ENCODE measurements around the gene SNTA1. TPM values are rescaled to one million over a fixed set of nuclear protein-coding genes. Genes with fewer than 3 reads are reported as not detected.
"Not testable (repeated sequence)": the region's sequence is repeated elsewhere in the genome, so short reads cannot be mapped to it uniquely, and the experiment has no call there.

The SNTA1 gene
- polyA plus RNA-seq, 4 donors: 9.2 to 11.4 (median 10.2) TPM

- no peak for DNase-seq (ENCODE audit: low read depth in 4 of 4, low spot score in 3 of 4)
These were observed 42.8 kb downstream of the SNTA1 start for GRCh38 chr20:33400812-33401183.

DNA sequence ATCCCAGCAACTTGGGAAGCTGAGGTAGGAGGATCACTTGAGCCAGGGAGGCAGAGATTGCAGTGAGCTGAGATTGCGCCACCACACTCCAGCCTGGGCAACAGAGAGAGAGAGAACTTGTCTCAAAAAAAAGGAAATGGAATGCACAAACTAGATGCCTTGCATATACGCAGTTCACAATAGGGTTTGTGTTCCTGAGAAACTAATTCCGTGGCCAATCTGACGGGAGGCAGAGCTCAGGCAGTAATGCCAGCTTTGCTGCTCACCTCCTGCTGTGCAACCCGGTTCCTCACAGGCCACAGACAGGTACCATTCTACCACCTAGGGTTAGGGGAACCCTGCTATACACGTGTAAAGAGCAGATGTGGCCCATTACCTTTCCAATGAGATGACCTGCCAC lies 43.6 kb downstream of the SNTA1 start:
- no peak for DNase-seq (ENCODE audit: low read depth in 4 of 4, low spot score in 3 of 4)

GRCh38 chr20:33394718-33395117 lies 48.8 kb downstream of the SNTA1 start:
- no peak for DNase-seq (ENCODE audit: low read depth in 4 of 4, low spot score in 3 of 4)

DNA sequence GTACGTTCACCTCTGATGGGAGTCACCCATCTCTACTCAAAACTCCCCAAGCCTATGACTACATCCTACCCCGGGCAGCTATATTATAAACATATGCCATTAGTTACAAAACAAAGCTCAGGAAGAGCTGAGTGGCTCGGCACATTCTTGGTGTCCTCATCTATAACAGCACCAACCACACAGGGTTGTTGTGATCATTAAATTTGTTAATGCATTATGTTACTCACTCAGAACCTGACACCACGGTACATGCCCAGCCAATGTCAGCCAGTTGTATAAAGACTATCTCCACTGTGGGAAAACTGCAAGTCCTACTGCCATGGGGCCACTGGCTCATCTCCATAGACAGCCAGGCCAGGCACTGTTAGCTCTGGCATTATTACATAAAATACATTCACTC lies 50.0 kb downstream of the SNTA1 start:
- DNase-seq (ENCODE audit: low read depth in 4 of 4, low spot score in 3 of 4): no peak

GRCh38 chr20:33391722-33392415 lies 51.7 kb downstream of the SNTA1 start:
- DNase-seq (ENCODE audit: low read depth in 4 of 4, low spot score in 3 of 4): no peak

- not testable (repeated sequence) for DNase-seq (ENCODE audit: low read depth in 4 of 4, low spot score in 3 of 4)
These were observed 54.2 kb downstream of the SNTA1 start for GRCh38 chr20:33389326-33389725.

- no peak for DNase-seq (ENCODE audit: low read depth in 4 of 4, low spot score in 3 of 4)
These were observed 55.3 kb downstream of the SNTA1 start for GRCh38 chr20:33388268-33388667.

DNA sequence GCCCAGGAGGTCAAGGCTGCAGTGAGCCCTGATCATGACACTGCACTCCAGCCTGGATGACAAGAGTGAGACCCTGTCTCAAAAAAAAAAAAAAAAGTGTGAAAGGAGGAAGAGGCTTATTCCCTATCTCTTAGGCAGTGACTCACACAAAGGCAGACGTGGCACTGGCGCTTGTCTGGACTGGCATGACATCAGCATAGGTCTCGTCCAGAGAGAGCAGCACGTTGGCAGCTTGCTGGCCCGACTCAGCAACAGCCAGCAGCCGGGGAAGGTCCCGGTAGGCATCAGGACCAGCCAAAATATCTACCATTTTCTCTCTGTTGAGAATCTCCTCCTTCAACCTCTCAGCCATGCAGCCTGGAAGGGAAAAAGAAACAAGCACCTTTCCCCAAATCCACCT lies 56.4 kb downstream of the SNTA1 start:
- DNase-seq (ENCODE audit: low read depth in 4 of 4, low spot score in 3 of 4): no peak

GRCh38 chr20:33386673-33387072 lies 56.9 kb downstream of the SNTA1 start:
- DNase-seq (ENCODE audit: low read depth in 4 of 4, low spot score in 3 of 4): no peak

- no peak for DNase-seq (ENCODE audit: low read depth in 4 of 4, low spot score in 3 of 4)
These were observed 66.2 kb downstream of the SNTA1 start for GRCh38 chr20:33377366-33377765.

DNA sequence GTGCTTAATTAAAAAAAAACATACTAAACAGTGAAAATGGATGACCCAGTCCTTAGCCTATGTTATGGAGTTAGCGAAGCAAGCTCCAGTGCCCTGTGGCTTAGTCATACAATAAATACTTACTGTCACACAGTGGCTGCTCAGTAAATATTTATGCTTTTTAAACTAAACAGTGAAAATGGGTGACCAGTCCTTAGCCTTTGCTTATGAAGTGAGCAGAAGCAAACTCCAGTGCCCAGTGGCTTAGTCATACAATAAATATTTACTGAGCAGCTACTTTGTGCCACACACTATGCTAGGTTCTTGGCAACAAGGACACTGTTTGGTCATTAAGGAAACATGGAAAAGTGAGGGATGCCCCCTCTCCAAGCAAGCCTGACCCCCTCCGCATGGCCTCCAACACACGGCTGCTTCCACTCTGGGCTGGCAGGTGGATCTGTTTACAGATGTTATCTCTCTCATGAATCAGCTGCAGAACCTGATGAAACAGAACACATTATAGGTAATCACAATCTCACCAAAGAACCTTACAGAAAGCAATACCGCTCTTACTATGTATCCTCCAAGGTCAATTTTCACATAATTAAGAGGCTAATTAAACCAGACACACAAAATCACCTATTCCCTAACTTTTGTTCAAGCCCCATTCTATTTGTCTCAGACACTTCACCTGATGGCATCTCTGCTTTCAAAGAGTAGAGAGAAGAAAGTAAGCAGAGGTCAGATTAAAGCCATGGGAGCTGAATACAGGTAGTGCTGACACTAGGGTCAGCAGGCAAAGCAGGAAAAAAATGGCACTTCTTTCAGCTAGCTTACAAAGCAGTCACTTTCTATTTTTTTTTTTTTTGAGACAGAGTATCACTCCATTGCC lies 69.6 kb downstream of the SNTA1 start:
- no peak for DNase-seq (ENCODE audit: low read depth in 4 of 4, low spot score in 3 of 4)

DNA sequence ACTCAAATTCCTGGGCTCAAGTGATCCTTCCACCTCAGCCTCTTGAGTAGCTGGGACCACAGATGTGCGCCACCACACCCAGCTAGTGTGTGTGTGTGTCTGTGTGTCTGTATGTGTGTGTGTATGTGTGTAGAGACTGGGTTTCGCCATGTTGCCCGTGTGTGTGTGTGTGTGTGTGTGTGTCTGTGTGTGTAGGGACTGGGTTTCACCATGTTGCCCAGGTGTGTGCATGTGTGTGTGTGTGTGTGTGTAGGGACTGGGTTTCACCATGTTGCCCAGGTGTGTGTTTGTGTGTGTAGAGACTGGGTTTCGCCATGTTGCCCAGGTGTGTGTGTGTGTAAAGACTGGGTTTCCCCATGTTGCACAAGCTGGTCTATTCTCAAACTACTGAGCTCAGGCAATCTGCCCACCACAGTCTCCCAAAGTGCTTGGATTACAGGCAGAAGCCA lies 70.5 kb downstream of the SNTA1 start:
- no peak for DNase-seq (ENCODE audit: low read depth in 4 of 4, low spot score in 3 of 4)

GRCh38 chr20:33370291-33370690 lies 73.3 kb downstream of the SNTA1 start:
- DNase-seq (ENCODE audit: low read depth in 4 of 4, low spot score in 3 of 4): no peak

DNA sequence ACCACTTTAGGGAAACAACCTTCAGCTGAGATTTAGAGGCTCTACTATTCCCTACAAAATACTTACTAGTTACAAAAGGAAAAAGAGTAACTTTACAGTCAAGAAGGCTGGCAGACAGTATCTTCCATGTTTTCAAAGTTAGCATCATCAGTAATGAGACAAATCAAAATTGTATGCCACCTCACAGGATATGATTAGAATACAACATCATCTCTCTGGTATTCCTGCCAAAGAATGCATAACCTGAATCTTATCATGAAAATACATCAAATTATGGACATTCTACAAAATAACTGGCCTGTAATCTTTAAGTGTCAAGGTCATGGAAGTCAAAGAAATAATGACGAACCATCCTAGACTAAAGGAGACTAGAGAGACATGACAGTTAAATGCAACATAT lies 80.7 kb downstream of the SNTA1 start:
- no peak for DNase-seq (ENCODE audit: low read depth in 4 of 4, low spot score in 3 of 4)

DNA sequence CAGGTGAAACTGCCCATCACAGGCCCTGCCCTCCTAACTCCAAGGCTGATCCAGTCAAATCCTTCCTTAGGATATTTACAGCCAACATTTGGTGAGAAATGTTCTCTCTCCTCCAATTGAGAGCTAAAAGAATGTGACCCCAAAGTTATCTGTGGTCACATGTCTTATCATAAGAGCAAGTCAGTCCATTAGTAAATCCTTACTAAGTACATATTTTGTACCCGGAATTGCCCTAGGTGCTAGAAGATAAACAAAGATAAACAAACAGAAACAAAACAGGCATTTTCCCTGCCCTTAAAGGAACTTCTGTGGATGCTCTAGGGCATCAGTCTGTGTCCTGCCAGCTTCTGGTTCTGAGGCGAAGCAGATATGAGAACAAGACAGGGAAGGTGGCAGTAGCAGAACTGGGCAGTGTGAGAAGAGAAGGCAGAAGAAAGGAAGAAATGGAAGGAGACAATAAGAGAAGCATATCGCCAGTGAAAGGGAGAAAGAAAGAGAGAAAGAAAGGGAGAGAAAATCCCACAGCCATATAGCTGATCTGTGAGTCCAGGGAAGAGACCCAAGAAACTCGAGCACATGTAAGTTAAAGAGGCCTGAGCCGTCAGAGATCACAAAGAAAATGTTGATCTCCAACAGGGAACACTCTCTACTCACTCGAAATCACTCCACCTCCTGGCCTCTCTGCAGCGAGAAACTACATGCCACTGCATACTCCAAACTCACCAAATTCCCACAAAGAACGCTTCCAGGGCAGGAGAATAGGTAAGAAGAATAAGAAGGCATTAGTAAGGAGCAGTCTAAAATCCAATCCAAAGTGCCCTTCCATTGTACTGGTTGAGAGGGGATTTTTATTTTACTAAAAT lies 83.9 kb downstream of the SNTA1 start:
- no peak for DNase-seq (ENCODE audit: low read depth in 4 of 4, low spot score in 3 of 4)

Other genes with a start within 250 kb of the SNTA1 start
- gene BPIFA3, start 226.4 kb downstream of the SNTA1 start, polyA plus RNA-seq (ENCODE audit: insufficient read length in 4 of 4): not detected
- not detected for gene BPIFA1, start 207.8 kb downstream of the SNTA1 start, polyA plus RNA-seq (ENCODE audit: insufficient read length in 4 of 4)
- 1 to 10 TPM in 1 of 4 donors, not detected in 3; 2.6 TPM for gene BPIFB1, start 160.5 kb downstream of the SNTA1 start, polyA plus RNA-seq (ENCODE audit: insufficient read length in 4 of 4)
- 10 to 100 TPM; 26.3 to 47.2 (median 34.2) TPM for gene CDK5RAP1, start 42.2 kb downstream of the SNTA1 start, polyA plus RNA-seq (ENCODE audit: insufficient read length in 4 of 4)
- 10 to 100 TPM; 21.5 to 31.5 (median 26.1) TPM for gene CBFA2T2, start 46.3 kb upstream of the SNTA1 start, polyA plus RNA-seq (ENCODE audit: insufficient read length in 4 of 4)
- under 1 TPM; 0.19 to 0.45 (median 0.26) TPM for gene C20orf144, start 218.6 kb upstream of the SNTA1 start, polyA plus RNA-seq (ENCODE audit: insufficient read length in 4 of 4)
- gene ACTL10, start 223.2 kb upstream of the SNTA1 start, polyA plus RNA-seq (ENCODE audit: insufficient read length in 4 of 4): under 1 TPM; 0.26 to 0.79 (median 0.49) TPM
- gene NECAB3, start 230.7 kb upstream of the SNTA1 start, polyA plus RNA-seq (ENCODE audit: insufficient read length in 4 of 4): 10 to 100 TPM; 13.1 to 21.9 (median 13.7) TPM
- gene E2F1, start 242.6 kb upstream of the SNTA1 start, polyA plus RNA-seq (ENCODE audit: insufficient read length in 4 of 4): 10 to 100 TPM in 3 of 4 donors, 1 to 10 TPM in 1; 9.8 to 14.2 (median 11.7) TPM